ENCODE measurements around the gene YPEL4. TPM values are rescaled to one million over a fixed set of nuclear protein-coding genes. Genes with fewer than 3 reads are reported as not detected.

Gene YPEL4
- total RNA-seq, 1 experiment from 2014 or later = 0.32 TPM

DNA sequence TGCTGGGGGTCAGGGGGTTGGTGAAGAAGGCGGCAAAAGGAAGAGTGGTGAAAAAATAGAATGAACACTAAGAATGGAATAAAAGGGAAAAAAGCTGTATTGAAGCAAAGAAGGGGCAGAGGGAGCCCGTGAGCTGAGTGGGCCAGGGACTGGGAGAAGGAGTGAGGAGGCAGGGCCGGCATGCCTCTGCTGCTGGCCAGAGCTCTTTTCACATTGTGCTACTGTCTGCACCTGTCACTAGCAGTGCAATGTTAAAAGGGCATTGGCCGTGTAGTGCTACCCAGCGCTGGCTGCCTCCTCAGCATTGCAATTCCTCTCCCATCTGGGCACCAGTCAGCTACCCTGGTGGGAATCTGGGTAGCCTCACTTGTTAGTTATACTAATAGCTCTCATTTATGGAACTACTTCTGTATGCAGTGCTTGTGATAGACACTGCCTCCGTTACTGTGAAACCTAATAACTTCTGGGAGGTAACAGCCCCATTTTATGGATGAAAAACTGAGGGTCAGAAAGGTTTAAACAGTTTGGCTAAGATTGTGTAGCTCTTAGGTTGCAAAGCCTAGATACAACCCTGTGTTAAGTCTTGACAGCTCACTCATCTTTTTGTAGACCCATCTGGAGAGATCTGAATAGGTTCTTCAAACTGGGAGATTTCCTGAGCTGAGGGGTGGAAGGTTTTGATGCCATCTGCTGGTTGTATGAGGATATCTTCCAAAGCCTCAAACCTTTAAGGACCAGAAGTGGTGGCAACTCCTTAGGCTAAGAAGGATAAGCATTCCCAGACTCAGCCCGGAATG lies 8.5 kb downstream of the YPEL4 start:
- no TSS peak for BruUV-seq (replicated peaks)
- no peak for DNase-seq (ENCODE audit: low read depth, low spot score)
- Histone ChIP-seq H3K36me3 (ENCODE audit: control insufficient read depth in 1 of 2, insufficient read depth in 2 of 2, low read length in 2 of 2) (no peaks in the 10 kb centered on the region), H3K27me3 (ENCODE audit: insufficient read depth, low read length) (no peaks in the 10 kb centered on the region), H3K79me2 (ENCODE audit: insufficient read depth, low read length) (peaks cover 10% of the 10 kb centered on the region), H2AFZ (ENCODE audit: low read depth, low read length, poor library complexity, severe bottlenecking) (no peak overlapping the region), H3K4me3 (replicated peaks in 1 of 2; ENCODE audit: low read depth in 1 of 2, low read length in 2 of 2) (no peak overlapping the region), H3K9me2 (ENCODE audit: insufficient read depth) (no peaks in the 10 kb centered on the region), H4K20me1 (ENCODE audit: insufficient read depth) (no peaks in the 10 kb centered on the region), H3K4me1 (ENCODE audit: control insufficient read depth in 1 of 2, insufficient read depth in 2 of 2, low read length in 2 of 2) (peaks cover 6 to 30% of the 10 kb centered on the region in 2 experiments; a peak in 3 of 4 replicates), H3K9me3 (ENCODE audit: control insufficient read depth in 1 of 2, insufficient read depth in 1 of 2, low read depth in 1 of 2, low read length in 2 of 2) (no peaks in the 10 kb centered on the region), H3K27ac (ENCODE audit: low read depth, low read length) (no peak overlapping the region), H3K9ac (ENCODE audit: low read length) (no peak overlapping the region), H3K4me2 (ENCODE audit: low read length) (no peak overlapping the region)
- ChIA-PET CTCF (interaction anchor here (0.9 to 4.4 kb wide), 13 partner anchors 10 to 295 kb away, joined by 3 to 40 read pairs (median 7); partner anchors contain the start of gene UBE2L6), POLR2A (interaction anchor here (0.6 to 1.8 kb wide), 4 partner anchors 11 to 180 kb away, joined by 3 to 8 read pairs (median 4); partner anchors contain the start of gene UBE2L6), RAD21 (ENCODE audit: low non-redundant PET in 1 of 2, low total read pairs in 2 of 2, uncharacterized antibody in 2 of 2, unreplicated experiment in 2 of 2) (interaction anchor here (1.3 to 1.9 kb wide), 6 partner anchors 73 to 296 kb away, joined by 3 to 9 read pairs (median 6); partner anchors contain the start of gene UBE2L6 (in 2 of the 2))
- peak; percentile 39 for ATAC-seq
- TF ChIP-seq RAD21 (IDR thresholded peaks at IDR 0.05; ENCODE audit: low read depth) = peak; percentile 76
- TF ChIP-seq CEBPB (IDR thresholded peaks at IDR 0.05; ENCODE audit: low read depth) = no peak
- TF ChIP-seq, protein P1, sequence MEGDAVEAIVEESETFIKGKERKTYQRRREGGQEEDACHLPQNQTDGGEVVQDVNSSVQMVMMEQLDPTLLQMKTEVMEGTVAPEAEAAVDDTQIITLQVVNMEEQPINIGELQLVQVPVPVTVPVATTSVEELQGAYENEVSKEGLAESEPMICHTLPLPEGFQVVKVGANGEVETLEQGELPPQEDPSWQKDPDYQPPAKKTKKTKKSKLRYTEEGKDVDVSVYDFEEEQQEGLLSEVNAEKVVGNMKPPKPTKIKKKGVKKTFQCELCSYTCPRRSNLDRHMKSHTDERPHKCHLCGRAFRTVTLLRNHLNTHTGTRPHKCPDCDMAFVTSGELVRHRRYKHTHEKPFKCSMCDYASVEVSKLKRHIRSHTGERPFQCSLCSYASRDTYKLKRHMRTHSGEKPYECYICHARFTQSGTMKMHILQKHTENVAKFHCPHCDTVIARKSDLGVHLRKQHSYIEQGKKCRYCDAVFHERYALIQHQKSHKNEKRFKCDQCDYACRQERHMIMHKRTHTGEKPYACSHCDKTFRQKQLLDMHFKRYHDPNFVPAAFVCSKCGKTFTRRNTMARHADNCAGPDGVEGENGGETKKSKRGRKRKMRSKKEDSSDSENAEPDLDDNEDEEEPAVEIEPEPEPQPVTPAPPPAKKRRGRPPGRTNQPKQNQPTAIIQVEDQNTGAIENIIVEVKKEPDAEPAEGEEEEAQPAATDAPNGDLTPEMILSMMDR (IDR thresholded peaks at IDR 0.05 in 2 of 3, conservative IDR thresholded peaks at IDR 0.05 in 1 of 3; ENCODE audit: borderline replicate concordance in 1 of 3, insufficient read depth in 1 of 3, low read depth in 2 of 3, low read length in 2 of 3) = peak; percentile 62 to 76 (median 68); a peak in 5 of 6 replicates
- intact Hi-C loops (cut with micrococcal nuclease) = loop anchor here (1.0 to 10.0 kb wide), 4 partner anchors 73 to 796 kb away; no protein-coding TSS in a partner anchor

All from HCT116 (cell line).